Renal cortex interstitium (tissue), 11 donors: Measurements from ENCODE around the gene KLHDC4. TPM values are rescaled to one million over a fixed set of nuclear protein-coding genes. Genes with fewer than 3 reads are reported as not detected.

Experiments
- DNase-seq, 11 donors: peaks; one replicate each; pipeline ENCODE4 v3.0.0-alpha.2; 2013; ENCODE audit warnings: low read depth in 9 of 11, low spot score in 4 of 11; ENCODE audit errors: extremely low read depth in 1 of 11
- polyA plus RNA-seq, 3 donors: library from polyadenylated mRNA; unstranded; fragments of 120-200 nt; gene quantifications; one replicate each; pipeline ENCODE4 v1.2.1, GENCODE V29; 2013; ENCODE audit not compliant: insufficient read length in 3 of 3

The KLHDC4 gene
- polyA plus RNA-seq, 3 donors, result 22.2 to 48.7 (median 29.7) TPM

DNA sequence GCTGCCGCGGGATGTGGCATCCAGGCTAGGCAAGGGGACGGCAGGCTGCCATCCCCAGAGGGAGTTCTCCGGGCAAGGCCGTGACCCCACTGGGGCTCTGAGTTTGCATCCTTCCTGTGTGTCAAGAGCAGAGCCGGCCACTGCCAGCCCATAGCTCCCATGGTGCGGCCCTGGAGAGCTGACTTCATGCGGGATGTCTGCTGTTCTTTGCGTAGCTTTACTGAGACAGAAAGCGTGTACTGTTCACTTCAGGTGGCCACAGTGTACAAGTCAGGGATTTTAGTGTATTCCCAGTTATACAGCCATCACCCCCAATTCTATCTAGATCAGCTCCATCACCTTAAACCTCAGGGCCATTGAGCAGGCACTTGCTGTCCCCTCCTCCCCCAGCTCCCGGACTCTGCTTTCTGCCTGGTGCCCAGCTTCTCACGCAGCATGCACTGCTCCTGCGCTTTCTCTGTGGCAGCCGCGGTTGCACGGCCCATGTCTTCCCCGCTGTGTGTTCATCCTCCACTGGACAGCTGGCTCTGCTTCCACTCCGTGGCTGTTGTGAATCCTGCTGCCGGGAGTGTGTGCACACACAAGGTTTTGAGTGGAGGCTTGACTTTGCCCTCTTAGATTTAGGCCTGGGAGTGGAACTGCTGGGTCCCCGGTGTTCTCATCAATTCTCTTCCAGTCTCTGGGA is 71.2 kb downstream of the KLHDC4 start:
- no peak for DNase-seq

DNA sequence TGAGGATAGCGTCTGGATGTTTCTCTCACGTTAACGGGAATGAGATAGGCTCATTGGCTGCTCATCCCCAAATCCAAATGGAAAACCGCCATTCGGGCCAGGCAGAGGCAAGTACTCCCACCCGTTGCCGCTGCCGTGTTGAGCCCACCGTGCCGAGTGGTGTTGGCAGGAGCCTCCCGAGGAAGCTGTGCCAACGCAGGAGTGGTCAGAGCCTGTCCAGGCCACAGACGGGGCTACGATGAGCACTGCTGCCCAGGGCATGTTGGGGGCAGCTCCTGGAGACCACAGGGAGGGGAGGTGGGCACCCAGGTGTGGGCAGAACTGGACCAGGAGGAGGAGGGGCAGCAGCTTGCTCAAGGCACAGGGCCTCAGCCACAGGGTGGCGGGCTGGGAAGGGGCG is 72.0 kb downstream of the KLHDC4 start:
- DNase-seq, result no peak

GRCh38 chr16:87692756-87693155 is 73.0 kb downstream of the KLHDC4 start:
- no peak for DNase-seq

DNA sequence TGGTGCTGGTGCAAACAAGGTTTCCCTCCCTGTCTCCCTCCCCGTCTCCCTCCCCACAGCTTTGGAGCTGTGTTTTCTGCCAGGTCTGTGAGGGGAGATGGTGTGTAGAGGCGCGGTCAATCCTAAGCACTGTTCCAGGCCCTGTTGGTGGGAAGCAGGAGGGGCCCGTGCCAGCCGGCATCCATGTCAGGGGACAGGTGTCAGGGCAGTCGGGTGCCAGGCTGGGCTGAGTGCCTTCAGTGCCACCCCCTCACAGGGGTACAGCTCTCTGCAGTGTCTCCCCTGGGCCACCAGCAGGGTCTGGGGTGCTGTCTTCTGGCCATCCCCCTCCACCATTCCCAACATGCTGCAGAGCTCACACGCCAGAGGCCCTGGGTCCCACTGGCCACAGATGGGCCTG is 73.6 kb downstream of the KLHDC4 start:
- DNase-seq, result no peak

DNA sequence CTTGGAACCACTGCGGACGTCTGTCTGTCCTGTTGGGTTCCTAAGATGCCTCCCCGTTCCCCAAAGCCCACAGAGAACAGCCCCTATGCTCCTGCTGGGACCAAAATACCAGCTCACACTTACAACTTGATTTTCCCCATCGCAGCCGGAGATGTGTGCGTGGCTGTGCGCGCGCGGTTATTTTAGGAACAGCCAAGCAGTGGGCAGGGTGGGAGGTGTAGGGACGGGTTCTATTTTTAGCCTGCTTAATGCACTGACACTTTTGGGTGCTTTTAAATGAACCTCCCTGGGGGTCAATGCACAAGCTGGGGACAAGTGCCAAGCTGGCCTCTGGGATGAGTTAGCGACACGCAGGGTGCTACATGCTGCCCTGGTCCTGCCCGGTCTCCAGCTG is 74.1 kb downstream of the KLHDC4 start:
- DNase-seq, result no peak

DNA sequence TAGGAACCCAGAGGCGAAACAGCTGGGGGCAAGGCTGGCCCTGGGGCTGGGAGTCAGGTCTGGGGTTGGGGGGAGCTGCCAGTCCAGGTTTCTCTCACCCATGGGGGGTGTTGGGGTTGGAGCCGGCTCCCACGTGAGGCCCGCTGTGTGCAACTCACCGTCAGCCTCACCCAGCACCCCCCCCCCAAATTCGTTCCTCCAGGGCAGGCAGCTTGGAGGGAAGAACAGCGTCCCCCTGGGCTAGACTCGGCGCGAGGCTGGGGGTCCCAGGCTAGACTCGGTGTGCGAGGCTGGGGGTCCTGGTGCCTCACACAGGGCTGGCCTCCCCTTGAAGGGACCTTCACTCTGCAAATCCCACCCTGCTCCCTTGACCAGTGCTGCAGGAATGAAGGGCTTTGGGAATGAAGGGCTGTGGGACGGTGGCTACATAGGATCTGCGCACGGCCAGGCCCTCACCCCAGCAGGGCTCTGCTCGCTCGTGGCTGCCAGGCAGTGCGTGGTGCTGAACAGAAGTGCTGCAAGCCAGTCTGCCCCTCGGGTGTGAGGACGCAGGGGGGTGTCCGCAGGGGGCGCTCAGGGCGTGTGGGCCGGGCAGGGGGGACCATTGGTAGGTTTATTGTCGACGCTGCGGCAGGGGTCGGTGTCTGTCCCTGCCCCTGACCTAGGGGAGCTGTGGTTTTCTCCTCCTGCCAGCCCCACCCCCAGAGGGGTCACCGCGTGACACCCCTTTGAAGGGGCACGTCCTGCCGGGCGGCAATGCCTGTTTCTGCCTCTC is 74.7 kb downstream of the KLHDC4 start:
- DNase-seq, result no peak

- DNase-seq, result no peak
Measured at GRCh38 chr16:87689956-87690465, 75.8 kb downstream of the KLHDC4 start.

DNA sequence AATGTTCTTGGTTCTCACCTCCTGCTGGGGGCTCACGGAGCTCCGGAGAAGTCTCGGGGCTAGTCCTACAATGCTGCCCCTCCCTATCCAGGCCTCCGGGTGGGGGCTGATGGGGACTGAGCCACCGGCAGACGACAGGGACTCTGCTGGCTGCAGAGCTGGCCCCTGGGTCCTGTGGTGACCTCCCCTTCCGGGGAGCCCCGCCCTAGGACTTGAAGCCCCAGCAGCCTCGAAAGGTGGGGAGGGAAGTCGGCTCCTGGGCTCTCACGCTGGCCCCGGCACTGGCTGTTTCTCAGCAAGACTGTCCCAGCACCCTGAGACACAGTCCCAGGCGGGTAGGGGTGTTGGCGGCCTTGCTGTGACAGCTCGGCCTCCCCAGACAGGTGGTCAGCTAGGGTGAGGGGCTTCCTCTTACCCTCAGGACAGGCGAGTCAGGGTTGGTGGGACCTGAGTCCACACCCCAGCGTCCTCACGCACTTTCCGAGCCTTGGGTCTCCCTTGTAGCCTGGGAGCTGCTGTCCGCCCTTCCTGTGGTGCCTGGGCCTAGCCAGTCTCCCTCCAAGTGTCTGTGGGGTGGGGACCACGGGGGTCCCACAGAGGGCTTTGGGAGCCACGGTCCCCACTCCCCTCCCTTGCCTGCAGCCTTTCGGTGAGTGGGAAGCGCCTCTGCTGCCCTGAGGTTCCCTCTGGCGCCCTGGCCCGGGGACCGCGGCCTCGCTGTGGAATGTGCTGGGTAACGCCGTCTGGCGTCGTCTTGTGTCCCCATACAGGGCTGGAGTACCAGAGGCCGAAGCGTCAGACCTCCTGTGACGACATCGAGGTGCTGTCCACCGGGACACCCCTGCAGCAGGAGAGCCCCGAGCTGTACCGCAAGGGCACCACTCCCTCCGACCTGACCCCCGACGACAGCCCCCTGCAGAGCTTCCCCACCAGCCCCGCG is 76.6 kb downstream of the KLHDC4 start:
- no peak for DNase-seq

- no peak for DNase-seq
Measured at GRCh38 chr16:87687998-87688529, 77.7 kb downstream of the KLHDC4 start.

DNA sequence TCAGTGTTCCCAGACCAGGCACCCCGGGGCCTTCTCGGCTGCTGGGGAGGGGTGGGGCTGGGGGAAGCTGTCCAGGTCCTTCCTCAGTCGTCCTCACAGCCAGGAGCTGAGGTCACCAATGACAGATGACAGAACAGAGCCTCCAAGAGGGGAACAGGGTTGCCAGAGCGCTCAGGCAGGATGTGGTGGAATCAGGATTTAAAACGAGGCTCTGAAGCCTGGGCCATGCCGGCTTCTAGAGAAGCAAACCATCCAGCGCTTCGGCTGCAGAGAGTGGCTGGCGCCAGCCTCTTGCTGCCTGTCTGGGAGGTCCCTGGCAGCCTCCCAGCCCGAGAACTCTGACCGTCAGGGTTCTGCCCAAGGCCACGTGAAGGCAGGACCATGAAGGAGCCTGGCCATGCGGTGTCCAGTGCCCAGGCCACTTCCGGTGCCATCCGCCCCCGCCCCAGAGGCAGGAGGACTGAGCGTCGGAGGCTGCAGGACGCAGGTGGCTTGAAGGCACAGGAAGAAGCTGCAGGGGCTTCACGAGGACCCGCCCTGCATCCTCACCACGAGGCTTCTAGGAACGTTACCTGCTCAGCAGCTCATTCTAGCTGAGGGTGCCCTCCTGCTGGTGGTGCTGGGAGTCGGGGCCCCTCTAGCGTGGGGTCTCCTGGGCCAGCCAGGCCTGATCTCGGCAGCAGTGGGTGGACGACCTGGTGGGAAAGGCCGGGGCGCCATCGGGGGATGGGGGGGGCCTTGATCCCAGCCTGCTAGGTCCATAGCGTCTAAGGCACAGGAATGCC is 78.5 kb downstream of the KLHDC4 start:
- no peak for DNase-seq

- no peak for DNase-seq
Measured at GRCh38 chr16:87686697-87687096, 79.1 kb downstream of the KLHDC4 start.

DNA sequence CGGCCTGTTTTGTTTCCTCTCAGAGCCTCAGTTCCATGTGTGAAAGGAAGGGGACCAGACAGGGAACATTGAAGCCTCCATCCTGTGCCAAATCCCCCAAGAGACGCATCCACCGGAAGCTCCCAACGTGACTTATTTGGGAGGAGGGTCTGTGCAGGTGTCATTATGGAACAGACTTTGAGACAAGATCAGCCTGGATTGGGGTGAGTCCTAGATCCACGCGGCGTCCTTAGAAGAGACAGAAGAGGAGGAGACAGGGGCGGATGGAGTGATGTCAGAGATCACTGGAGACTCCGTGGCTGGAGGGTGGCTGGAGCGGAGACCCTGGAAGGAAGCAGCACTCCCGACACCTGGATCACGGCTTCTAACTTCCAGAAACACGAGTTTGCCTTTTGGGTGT is 80.0 kb downstream of the KLHDC4 start:
- DNase-seq, result no peak

GRCh38 chr16:87685405-87685755 is 80.4 kb downstream of the KLHDC4 start:
- no peak for DNase-seq

DNA sequence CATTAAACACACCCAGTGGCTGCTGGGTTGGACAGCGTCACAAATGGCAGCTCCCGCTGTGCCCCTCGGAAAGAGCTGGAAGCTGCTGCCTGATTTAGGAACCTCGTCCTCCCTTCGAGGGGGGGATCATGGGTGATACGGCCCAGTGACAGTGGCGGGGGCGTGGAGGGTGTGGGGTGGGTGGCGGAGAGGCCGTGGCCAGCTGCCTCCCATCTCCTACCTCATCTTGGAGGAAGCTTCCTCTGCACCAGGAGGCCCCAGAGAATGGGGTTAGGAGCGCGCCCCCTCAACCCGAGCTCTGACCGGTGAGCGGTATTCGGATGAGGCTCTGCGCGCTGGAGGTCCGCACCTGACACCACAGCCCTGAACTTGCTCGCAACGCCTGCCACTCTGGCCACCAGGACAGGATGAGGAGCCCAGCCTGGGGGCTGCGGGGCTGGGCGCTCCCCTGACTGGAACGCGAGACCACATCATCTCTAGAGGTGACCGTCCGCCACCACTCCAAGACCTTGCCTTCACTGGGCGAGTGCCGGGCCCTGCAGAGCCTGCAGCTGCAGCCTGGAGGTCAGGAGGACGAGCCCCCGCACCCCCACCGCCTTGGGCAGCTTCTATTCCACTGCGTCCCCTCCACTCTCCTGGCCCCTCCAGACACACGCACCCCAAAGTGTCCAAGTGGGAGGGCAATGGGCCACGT is 80.9 kb downstream of the KLHDC4 start:
- DNase-seq, result no peak

GRCh38 chr16:87684106-87684677 is 81.6 kb downstream of the KLHDC4 start:
- DNase-seq, result no peak

DNA sequence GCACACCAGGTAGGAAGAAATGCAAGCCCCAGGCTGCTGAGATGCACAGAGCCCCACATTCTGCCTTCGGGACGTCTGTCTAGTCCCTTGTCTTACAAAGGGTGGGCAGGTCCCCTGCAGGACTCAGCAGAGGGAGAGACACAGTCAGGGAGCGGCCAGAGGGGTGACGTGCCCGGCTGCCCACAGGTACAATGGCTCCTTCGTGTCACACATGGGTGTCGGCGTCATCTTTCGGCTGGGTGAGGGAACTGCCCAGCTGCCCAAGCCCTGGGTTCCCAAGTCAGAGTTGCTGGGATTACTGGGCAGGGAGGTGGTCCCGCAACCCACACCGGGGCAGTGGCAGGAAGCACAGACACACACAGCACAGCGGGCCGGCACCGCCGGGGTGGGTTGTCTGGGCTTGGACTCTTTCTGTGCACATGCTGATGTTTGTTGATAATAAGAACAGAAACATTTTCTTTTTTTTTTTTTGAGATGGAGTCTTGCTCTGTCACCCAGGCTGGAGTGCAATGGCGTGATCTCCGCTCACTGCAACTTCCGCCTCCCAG is 82.9 kb downstream of the KLHDC4 start:
- no peak for DNase-seq

DNA sequence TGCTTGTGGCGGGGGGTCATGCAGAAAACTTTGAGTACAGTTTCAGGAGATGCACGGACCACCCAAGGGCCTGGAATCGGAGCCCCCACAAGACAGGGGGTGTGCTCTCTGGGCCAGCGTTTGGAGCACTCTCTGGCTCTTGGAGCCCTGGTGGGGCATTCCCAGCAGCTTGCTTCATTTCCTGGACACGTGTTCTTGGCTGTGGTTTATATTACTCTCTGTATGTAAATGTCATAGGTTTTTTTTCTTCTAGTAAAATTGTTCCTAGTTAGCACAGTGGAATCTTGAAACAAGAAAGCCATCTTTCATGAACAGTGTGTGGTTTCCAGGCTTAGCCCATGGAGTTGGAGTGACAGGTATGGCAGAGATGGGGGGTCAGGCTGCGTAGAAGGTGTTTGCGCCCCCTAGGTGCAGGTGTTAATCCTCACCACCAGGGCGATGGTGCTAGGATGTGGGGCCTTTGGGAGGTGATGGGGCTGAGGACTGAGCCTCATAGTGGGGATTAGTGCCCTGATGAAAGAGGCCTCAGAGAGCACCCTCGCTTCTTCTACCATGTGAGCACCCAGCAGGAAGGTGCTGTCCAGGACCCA is 83.7 kb downstream of the KLHDC4 start:
- DNase-seq, result no peak
